Naive thymus-derived CD8-positive, alpha-beta T cell (primary cell): Measurements from ENCODE around the gene ZNF3. TPM values are rescaled to one million over a fixed set of nuclear protein-coding genes. Genes with fewer than 3 reads are reported as not detected.
A peak's percentile ranks its signal among the peaks of the same experiment; 100 is the strongest.
"Not testable (repeated sequence)": the region's sequence is repeated elsewhere in the genome, so short reads cannot be mapped to it uniquely, and the experiment has no call there.

ENCODE experiments used
- ATAC-seq, 2 donors: fragments of 150-1000 bp; cut with Tn5 transposase in 1 of 2; sonication (Bioruptor Pico), chemical (Tn5 transposase) in 1 of 2; 1 replicate in 1 of 2; 2 replicates in 1 of 2; pipeline ENCODE4 v1.10.0; 2021; ENCODE audit warnings: mild to moderate bottlenecking in 2 of 2, moderate library complexity in 2 of 2
- POLR2A ChIA-PET: fragments of 350-600 bp; sonication (Branson Sonifier 250); formaldehyde crosslinking; loops from one replicate; lab custom pipeline; 2021; ENCODE audit warnings: antibody characterized with exemption; lab: Charles Lee
- DNase-seq, 10 donors: peaks; one replicate each; pipeline versions ENCODE4 v3.0.0 to v3.0.0-alpha.2; 2020 to 2022
- H3K27ac Mint-ChIP-seq, 10 donors: one replicate each; pipeline ENCODE4 v1.8.0; 2020 to 2022; ENCODE audit warnings: mild to moderate bottlenecking in 10 of 10, mixed read lengths in 10 of 10, moderate library complexity in 4 of 10, inconsistent platforms in 1 of 10
- H3K27me3 Mint-ChIP-seq, 5 donors: one replicate each; pipeline ENCODE4 v1.8.0; 2021 to 2022; ENCODE audit warnings: mixed read lengths in 5 of 5
- H3K36me3 Mint-ChIP-seq, 3 donors: one replicate each; pipeline ENCODE4 v1.8.0; 2020 to 2022; ENCODE audit warnings: mixed read lengths in 3 of 3, mild to moderate bottlenecking in 2 of 3, inconsistent platforms in 1 of 3
- H3K4me1 Mint-ChIP-seq, 4 donors: one replicate each; pipeline ENCODE4 v1.8.0; 2021 to 2022; ENCODE audit warnings: mixed read lengths in 4 of 4
- H3K4me3 Mint-ChIP-seq, 10 donors: one replicate each; pipeline ENCODE4 v1.8.0; 2020 to 2022; ENCODE audit warnings: mild to moderate bottlenecking in 10 of 10, mixed read lengths in 10 of 10, moderate library complexity in 6 of 10, inconsistent platforms in 1 of 10
- H3K9me3 Mint-ChIP-seq, 9 donors: one replicate each; pipeline ENCODE4 v1.8.0; 2020 to 2022; ENCODE audit warnings: mixed read lengths in 9 of 9, mild to moderate bottlenecking in 3 of 9, inconsistent platforms in 1 of 9, moderate library complexity in 1 of 9
- polyA plus RNA-seq, 3 donors: library from polyadenylated mRNA; unstranded; fragments of 300-500 nt; fragmentation: Illumina TruSeq; gene quantifications; one replicate each; pipeline ENCODE4 v1.2.3, GENCODE V29; 2021
- total RNA-seq, 8 experiments: library from RNA in 2 of 8; stranded (reverse) in 2 of 8; gene quantifications; one replicate each; pipeline ENCODE4 v1.2.3 and lab custom pipeline; 2021 to 2026

ZNF3 gene
- total RNA-seq = 10 to 100 TPM; 42.7 to 48.8 TPM
- polyA plus RNA-seq = 10 to 100 TPM; 17.4 to 28.4 (median 20.2) TPM
- 41.4 to 67.4 (median 62.4) reads per million in 6 experiments for total RNA-seq (lab: John Stamatoyannopoulos, UW)

DNA sequence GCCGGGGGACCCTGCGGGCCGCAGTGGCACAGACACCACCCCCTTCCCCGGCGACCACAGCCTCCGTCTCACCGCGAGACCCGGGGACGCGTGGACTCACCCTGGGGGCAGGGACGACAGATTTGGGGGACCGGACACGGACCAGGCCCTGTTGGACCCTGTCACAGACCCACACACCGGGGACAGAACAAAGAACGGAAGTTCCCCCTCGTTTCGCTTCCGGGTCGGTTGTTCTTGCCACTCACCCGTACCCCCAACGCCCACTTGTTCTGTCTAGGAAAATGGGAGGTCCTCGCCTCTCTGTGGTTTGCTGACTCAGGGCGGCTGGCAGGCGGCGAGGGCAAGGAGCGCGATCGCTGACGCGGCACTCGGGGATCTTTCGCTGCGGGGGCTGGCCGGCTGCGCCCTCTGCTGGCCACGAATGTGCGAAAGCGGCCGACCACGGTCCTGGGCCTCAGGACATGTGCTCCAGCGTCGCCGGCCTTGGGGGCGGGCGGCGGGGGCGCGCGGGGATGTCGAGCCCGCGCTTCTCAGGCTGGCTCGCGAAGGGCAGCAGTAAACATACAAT is at the start of gene ZNF3:
ZNF3 (minus strand) TSS at position 189 of the 568 bp plus-strand sequence. CDS start 4,366 bp downstream, outside the sequence.
- POLR2A ChIA-PET = interaction anchor here (0.6 to 4.5 kb wide), 14 partner anchors 9 to 204 kb away, joined by 3 to 39 read pairs (median 3); partner anchors contain the start of genes AP4M1, MCM7, TRIM4 and ZKSCAN1
- H3K27ac Mint-ChIP-seq = peak within 1 kb of the TSS; percentile 90 to 96 (median 94)
- H3K36me3 Mint-ChIP-seq = peaks cover 0 to 31% (median 11%) of the 10 kb centered on the region in 3 donors
- peaks cover 17 to 43% (median 38%) of the 10 kb centered on the region in 4 donors for H3K4me1 Mint-ChIP-seq
- DNase-seq (peak; percentile 93 to 99 (median 98)), ATAC-seq (peak; percentile 85 to 90)
- H3K4me3 Mint-ChIP-seq = peak within 1 kb of the TSS; percentile 86 to 95 (median 92)
- H3K27me3 Mint-ChIP-seq = no peaks in the 10 kb centered on the region
- no peaks in the 10 kb centered on the region for H3K9me3 Mint-ChIP-seq

DNA sequence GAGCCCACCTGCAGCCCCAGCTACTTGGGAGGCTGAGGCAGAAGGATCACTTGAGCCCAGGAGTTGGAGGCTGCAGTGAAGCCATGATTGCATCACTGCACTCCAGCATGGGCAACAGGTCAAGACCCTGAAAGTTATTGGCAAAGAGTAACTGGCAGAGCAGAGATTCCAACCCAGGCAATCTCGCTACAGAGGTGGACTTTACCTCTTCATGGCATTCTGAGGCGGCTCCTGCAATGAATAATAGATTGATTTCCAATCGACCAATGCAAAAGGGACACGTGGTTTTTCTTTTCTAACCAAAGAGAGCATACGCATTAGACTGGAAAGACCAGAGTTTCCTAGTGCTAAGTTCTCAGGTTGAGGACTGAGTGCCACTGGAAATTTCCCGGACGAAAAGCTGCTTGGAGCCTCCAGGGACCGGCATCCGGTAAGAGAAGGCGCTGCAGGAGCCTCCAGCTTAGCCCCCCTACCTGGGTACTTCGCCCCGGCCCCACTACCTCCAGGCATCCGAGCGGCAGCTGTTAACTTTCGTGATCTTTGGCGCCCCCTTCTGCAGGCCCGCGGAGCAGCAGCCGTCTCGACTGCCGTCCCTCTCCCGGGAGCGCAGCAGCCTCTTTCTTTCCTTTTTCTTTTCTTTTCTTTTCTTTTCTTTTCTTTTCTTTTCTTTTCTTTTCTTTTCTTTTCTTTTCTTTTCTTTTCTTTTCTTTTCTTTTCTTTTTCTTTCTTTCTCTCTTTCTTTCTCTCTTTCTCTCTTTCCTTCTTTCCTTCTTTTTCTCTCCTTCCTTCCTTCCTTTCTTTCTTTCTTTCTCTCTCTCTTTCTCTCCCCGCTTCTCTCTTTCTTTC is 49.3 kb upstream of the ZNF3 start:
- no peak for ATAC-seq
- peak; percentile 70 to 89 (median 82) for DNase-seq
- H3K4me3 Mint-ChIP-seq = peak overlapping the region in 4 of 10 donors; percentile 8 to 31 (median 17)
- POLR2A ChIA-PET = interaction anchor here (0.6 to 15.9 kb wide), 9 partner anchors 11 to 298 kb away, joined by 3 to 252 read pairs (median 5); partner anchors contain the start of genes AP4M1, CNPY4, GPC2 and MCM7
- H3K27ac Mint-ChIP-seq = peak overlapping the region in 2 of 10 donors; percentile 4 to 22
- no peaks in the 10 kb centered on the region for H3K27me3 Mint-ChIP-seq
- no peaks in the 10 kb centered on the region for H3K36me3 Mint-ChIP-seq
- no peaks in the 10 kb centered on the region for H3K9me3 Mint-ChIP-seq
- peaks cover 14 to 35% (median 34%) of the 10 kb centered on the region in 4 donors for H3K4me1 Mint-ChIP-seq

DNA sequence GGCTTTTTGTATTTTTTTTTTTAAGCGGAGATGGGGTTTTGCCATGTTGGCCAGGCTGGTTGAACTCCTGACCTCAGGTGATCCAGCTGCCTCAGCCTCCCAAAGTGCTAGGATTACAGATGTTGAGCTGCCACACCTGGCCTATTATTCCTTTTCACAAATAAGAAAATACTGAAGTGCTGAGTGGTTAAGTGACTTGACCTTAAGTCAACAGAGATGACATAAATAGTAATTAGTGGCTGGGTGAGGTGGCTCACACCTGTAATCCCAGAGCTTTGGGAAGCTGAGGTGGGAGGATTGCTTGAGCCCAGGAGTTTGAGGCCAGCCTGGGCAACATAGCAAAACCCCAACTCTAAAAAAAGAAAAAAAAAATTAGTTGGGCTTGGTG is 48.7 kb upstream of the ZNF3 start:
- H3K4me3 Mint-ChIP-seq, DNase-seq, H3K9me3 Mint-ChIP-seq, ATAC-seq, H3K36me3 Mint-ChIP-seq, H3K27me3 Mint-ChIP-seq, H3K27ac Mint-ChIP-seq: not testable (repeated sequence)
- H3K4me1 Mint-ChIP-seq = peaks cover 14 to 41% (median 39%) of the 10 kb centered on the region in 4 donors
- POLR2A ChIA-PET = interaction anchor here (0.6 to 15.9 kb wide), 8 partner anchors 10 to 136 kb away, joined by 3 to 252 read pairs (median 7); partner anchors contain the start of genes AP4M1, CNPY4, GPC2 and LAMTOR4

DNA sequence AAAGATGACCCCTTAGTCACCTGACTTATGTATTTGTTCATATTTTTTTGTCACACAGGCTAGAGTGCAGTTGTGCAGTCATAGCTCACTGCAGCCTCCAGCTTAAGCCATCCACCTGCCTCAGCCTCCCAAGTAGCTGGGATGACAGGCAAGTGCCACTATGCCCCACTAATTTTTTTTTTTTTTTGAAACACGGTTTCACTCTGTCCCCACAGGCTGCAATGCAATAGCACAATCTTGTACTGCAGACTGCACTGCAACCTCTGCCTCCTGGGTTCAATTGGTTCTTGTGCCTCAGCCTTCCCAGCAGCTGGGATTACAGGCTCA is 47.1 kb upstream of the ZNF3 start:
- POLR2A ChIA-PET = interaction anchor here (0.6 to 15.9 kb wide), 14 partner anchors 8 to 302 kb away, joined by 3 to 252 read pairs (median 3); partner anchors contain the start of genes AP4M1, COPS6, GPC2 and LAMTOR4
- H3K9me3 Mint-ChIP-seq = no peaks in the 10 kb centered on the region

DNA sequence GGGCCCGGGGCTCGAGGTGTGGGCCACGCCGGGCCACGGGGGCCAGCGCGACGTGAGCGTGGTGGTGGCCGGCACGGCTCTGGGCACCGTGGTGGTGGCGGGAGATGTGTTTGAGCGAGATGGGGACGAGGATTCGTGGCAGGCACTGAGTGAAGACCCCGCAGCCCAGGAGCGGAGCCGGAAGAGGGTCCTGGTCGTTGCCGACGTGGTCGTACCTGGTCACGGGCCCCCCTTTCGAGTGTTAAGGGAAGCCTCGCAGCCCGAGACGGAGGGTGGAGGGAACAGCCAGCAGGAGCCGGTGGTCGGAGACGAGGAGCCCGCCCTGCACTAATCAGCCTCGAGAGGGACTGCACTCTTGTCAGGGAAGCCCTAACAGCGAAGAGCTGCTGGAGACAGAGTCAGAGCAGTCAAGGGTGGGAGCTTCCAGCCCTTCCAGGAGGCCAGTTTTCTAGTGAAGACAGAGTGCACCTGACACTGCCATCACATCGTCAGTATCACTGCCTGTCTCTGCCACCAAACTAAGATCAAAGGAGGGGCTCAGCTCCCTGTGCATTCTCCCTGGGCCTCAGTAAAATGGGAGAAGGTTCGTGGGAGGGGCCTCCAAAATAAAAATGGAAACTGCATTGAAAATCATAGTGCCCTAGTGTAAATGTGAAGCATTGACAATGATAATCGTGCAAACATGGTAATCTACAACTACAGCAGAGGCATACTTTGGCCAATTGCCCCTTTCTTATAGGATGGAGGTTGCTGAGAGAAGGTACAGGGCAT is 46.5 kb upstream of the ZNF3 start:
- DNase-seq (peak in 4 of 10 donors; percentile 11 to 38 (median 32)), ATAC-seq (peak; percentile 9 to 11)
- peak overlapping the region in 9 of 10 donors; percentile 50 to 90 (median 85) for H3K27ac Mint-ChIP-seq
- POLR2A ChIA-PET = interaction anchor here (0.6 to 15.9 kb wide), 14 partner anchors 8 to 302 kb away, joined by 3 to 252 read pairs (median 4); partner anchors contain the start of genes AP4M1, COPS6, GPC2 and LAMTOR4
- H3K36me3 Mint-ChIP-seq = peaks cover 0 to 2% (median 0%) of the 10 kb centered on the region in 3 donors
- H3K4me3 Mint-ChIP-seq = peak overlapping the region; percentile 73 to 99 (median 83)
- H3K27me3 Mint-ChIP-seq = no peaks in the 10 kb centered on the region
- peaks cover 19 to 52% (median 50%) of the 10 kb centered on the region in 4 donors for H3K4me1 Mint-ChIP-seq
- no peaks in the 10 kb centered on the region for H3K9me3 Mint-ChIP-seq

More for the DNA sequence above, 47.1 kb upstream of the ZNF3 start:
- Mint-ChIP-seq H3K36me3 (no peaks in the 10 kb centered on the region), H3K27ac (peak overlapping the region in 7 of 10 donors; percentile 7 to 88 (median 82)), H3K4me3 (peak overlapping the region; percentile 73 to 99 (median 83)), H3K27me3 (no peaks in the 10 kb centered on the region), H3K4me1 (peaks cover 19 to 53% (median 50%) of the 10 kb centered on the region in 4 donors)
- ATAC-seq (no peak), DNase-seq (no peak)

DNA sequence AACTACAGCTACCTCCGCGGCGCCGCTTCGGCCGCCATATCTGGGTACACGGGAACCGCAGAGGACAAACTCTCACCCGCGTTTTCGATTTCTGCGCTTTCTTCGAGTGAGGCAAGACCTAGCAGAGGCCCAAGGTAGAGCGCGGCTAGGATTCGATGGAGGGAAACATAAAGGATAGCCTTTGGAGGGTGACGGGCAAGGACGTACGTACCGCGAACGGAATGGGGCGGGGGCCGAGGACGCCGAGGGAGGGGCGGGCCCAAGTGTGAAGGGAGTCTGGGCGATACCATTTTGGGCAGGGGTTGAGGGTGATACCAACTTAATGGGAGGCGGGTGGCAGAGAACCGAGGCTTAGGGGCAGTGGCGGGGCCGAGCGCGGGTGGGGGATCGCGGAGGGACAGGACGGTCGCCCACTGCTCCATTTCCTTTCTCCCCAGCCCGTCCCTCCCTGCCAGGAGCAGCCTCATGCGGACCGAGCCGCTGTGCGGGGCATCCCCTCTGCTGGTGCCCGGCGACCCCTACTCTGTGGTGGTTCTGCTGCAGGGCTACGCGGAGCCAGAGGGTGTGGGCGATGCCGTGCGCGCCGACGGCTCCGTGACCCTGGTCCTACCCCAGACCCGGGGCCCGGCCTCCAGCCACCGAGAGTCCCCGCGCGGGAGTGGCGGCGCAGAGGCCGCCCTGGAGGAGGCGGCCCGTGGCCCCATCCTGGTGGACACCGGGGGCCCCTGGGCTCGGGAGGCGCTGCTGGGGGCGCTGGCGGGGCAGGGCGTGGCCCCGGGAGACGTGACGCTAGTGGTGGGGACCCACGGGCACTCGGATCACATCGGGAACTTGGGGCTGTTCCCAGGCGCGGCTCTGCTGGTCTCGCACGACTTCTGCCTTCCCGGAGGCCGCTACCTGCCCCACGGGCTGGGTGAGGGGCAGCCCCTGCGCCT is 45.7 kb upstream of the ZNF3 start, which contains the start of gene MBLAC1:
MBLAC1 (plus strand) TSS at position 37 of the 935 bp plus-strand sequence; CDS start at position 466, 429 bp downstream.
- H3K36me3 Mint-ChIP-seq = peaks cover 0 to 5% (median 0%) of the 10 kb centered on the region in 3 donors
- H3K27ac Mint-ChIP-seq = peak within 1 kb of the TSS; percentile 99 to 100 (median 100)
- ATAC-seq (peak; percentile 75 to 77), DNase-seq (peak; percentile 84 to 98 (median 91))
- H3K9me3 Mint-ChIP-seq = no peaks in the 10 kb centered on the region
- H3K27me3 Mint-ChIP-seq = no peaks in the 10 kb centered on the region
- H3K4me3 Mint-ChIP-seq = peak within 1 kb of the TSS; percentile 97 to 100 (median 99)
- peaks cover 14 to 49% (median 45%) of the 10 kb centered on the region in 4 donors for H3K4me1 Mint-ChIP-seq
- POLR2A ChIA-PET = interaction anchor here (0.6 to 15.9 kb wide), 31 partner anchors 7 to 310 kb away, joined by 3 to 252 read pairs (median 5); partner anchors contain the start of genes AP4M1, COPS6, GAL3ST4 and GPC2

DNA sequence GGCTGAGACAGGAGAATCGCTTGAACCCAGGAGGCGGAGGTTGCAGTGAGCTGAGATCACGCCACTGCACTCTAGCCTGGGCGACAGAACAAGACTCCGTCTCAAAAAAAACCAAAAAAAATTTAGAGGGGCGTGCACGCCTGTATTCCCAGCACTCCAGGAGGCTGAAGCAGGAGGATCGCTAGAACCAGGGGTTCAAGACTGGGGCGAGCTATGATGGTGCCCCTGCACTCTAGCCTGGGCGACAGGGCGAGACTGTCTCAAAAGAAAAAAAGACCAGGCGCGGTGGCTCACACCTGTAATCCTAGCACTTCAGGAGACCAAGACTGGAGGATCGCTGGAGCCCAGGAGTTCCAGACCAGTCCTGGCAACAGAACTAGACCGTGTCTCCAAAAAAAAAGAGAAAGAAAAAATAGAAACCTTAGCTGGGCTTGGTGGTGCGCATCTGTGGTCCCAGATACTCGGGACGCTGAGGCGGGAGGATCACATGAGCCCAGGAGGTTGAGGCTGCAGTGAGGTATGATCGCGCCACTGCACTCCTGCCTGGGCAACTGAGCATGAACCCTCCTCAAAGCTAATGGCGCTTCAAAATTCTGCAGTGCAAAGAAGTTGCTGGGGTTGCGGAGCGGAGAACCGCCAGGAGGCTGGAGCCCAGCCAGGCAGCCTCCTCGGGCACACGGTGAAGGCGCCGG is 44.9 kb upstream of the ZNF3 start:
- peaks cover 13 to 50% (median 44%) of the 10 kb centered on the region in 4 donors for H3K4me1 Mint-ChIP-seq
- no peaks in the 10 kb centered on the region for H3K27me3 Mint-ChIP-seq
- no peaks in the 10 kb centered on the region for H3K9me3 Mint-ChIP-seq
- peak in 1 of 10 donors; percentile 6 for DNase-seq
- H3K36me3 Mint-ChIP-seq = peaks cover 0 to 5% (median 0%) of the 10 kb centered on the region in 3 donors
- POLR2A ChIA-PET = interaction anchor here (0.6 to 15.9 kb wide), 29 partner anchors 8 to 311 kb away, joined by 3 to 252 read pairs (median 4); partner anchors contain the start of genes AP4M1, COPS6, GAL3ST4 and GPC2
- ATAC-seq = peak in 1 of 2 donors; percentile 1
- H3K27ac Mint-ChIP-seq = peak overlapping the region; percentile 99 to 100 (median 100)
- H3K4me3 Mint-ChIP-seq = peak overlapping the region; percentile 97 to 100 (median 99)

DNA sequence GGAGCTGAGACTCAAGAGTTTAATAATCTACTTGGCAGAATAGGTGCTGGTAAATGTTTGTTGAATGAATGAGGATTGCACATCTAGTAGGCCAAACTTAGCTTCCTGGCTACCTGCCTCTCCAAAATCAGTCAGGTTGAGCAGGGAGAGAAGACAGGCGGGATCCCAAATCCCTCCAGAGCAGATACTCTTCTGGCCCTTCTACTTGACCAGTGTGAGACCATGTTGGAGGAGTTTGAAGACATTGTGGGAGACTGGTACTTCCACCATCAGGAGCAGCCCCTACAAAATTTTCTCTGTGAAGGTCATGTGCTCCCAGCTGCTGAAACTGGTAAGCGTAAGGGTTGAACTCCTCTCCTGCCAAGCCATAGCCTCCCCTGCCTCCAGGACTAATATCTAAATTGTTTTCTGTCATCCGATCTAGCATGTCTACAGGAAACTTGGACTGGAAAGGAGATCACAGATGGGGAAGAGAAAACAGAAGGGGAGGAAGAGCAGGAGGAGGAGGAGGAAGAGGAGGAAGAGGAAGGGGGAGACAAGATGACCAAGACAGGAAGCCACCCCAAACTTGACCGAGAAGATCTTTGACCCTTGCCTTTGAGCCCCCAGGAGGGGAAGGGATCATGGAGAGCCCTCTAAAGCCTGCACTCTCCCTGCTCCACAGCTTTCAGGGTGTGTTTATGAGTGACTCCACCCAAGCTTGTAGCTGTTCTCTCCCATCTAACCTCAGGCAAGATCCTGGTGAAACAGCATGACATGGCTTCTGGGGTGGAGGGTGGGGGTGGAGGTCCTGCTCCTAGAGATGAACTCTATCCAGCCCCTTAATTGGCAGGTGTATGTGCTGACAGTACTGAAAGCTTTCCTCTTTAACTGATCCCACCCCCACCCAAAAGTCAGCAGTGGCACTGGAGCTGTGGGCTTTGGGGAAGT is 43.0 kb upstream of the ZNF3 start:
- peaks cover 0 to 5% (median 0%) of the 10 kb centered on the region in 3 donors for H3K36me3 Mint-ChIP-seq
- H3K27ac Mint-ChIP-seq = peak overlapping the region in 9 of 10 donors; percentile 30 to 100 (median 74)
- ATAC-seq = no peak
- no peaks in the 10 kb centered on the region for H3K9me3 Mint-ChIP-seq
- POLR2A ChIA-PET = interaction anchor here (0.6 to 15.9 kb wide), 12 partner anchors 10 to 304 kb away, joined by 3 to 252 read pairs (median 4); partner anchors contain the start of genes AP4M1, COPS6, LAMTOR4 and MCM7
- DNase-seq = no peak
- no peaks in the 10 kb centered on the region for H3K27me3 Mint-ChIP-seq
- peaks cover 19 to 58% (median 48%) of the 10 kb centered on the region in 4 donors for H3K4me1 Mint-ChIP-seq
- H3K4me3 Mint-ChIP-seq = peak overlapping the region in 9 of 10 donors; percentile 43 to 99 (median 98)

DNA sequence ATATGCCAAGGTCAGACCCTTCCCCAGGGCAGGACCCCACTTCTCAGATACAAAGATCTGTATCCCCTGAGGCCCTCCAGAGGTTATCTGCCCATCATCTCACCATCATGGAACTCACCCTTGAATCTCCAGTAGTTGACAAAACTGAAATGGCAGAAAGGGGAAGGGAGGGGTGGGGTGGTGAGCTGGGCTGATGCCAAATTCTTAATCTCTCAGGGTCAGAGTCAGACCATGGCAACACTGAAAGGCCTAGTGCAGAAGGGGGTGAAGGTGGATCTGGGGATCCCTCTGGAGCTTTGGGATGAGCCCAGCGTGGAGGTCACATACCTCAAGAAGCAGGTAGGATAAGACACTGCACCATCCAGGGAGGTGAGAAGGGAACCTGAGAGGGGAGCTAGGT is 41.0 kb upstream of the ZNF3 start:
- Mint-ChIP-seq H3K27ac (peak overlapping the region in 6 of 10 donors; percentile 25 to 79 (median 74)), H3K27me3 (no peaks in the 10 kb centered on the region), H3K9me3 (no peaks in the 10 kb centered on the region), H3K36me3 (peaks cover 0 to 5% (median 0%) of the 10 kb centered on the region in 3 donors), H3K4me1 (peaks cover 17 to 63% (median 50%) of the 10 kb centered on the region in 4 donors), H3K4me3 (peak overlapping the region in 2 of 10 donors; percentile 19 to 67)
- POLR2A ChIA-PET = interaction anchor here (0.6 to 15.9 kb wide), 3 partner anchors 12 to 98 kb away, joined by 4 to 252 read pairs (median 4); partner anchors contain the start of genes AP4M1 and MCM7
- no peak for DNase-seq
- no peak for ATAC-seq
